Renal cortex interstitium (tissue), 11 donors: Measurements from ENCODE around the gene APC2. TPM values are rescaled to one million over a fixed set of nuclear protein-coding genes. Genes with fewer than 3 reads are reported as not detected.
"Not testable (repeated sequence)": the region's sequence is repeated elsewhere in the genome, so short reads cannot be mapped to it uniquely, and the experiment has no call there.

Experiments
- DNase-seq, 11 donors: peaks; one replicate each; pipeline ENCODE4 v3.0.0-alpha.2; 2013; ENCODE audit warnings: low read depth in 9 of 11, low spot score in 4 of 11; ENCODE audit errors: extremely low read depth in 1 of 11
- polyA plus RNA-seq, 3 donors: library from polyadenylated mRNA; unstranded; fragments of 120-200 nt; gene quantifications; one replicate each; pipeline ENCODE4 v1.2.1, GENCODE V29; 2013; ENCODE audit not compliant: insufficient read length in 3 of 3

APC2 gene
- polyA plus RNA-seq, 3 donors: 1.2 to 1.9 (median 1.5) TPM

DNA sequence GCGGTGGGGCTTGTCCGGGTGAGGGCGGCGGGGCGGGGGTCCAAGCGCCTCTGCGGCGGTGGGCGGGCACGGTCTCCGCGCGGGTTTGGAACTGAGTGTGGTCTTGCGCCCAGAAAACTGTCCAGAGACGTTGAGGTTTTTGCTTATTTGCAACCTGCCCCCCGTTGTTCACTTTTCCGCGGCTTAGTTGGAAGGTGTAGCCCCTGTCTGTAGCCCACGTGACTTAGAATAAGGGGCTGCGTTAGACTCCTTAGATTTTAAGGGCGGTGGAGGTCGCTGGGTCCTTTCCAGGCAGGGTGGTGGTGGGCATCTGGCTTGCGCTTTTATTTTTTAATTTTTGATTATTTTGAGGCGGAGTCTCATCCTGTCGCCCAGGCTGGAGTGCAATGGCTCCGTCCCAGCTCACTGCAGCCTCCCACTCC is 11.0 kb upstream of the APC2 start:
- DNase-seq: no peak

DNA sequence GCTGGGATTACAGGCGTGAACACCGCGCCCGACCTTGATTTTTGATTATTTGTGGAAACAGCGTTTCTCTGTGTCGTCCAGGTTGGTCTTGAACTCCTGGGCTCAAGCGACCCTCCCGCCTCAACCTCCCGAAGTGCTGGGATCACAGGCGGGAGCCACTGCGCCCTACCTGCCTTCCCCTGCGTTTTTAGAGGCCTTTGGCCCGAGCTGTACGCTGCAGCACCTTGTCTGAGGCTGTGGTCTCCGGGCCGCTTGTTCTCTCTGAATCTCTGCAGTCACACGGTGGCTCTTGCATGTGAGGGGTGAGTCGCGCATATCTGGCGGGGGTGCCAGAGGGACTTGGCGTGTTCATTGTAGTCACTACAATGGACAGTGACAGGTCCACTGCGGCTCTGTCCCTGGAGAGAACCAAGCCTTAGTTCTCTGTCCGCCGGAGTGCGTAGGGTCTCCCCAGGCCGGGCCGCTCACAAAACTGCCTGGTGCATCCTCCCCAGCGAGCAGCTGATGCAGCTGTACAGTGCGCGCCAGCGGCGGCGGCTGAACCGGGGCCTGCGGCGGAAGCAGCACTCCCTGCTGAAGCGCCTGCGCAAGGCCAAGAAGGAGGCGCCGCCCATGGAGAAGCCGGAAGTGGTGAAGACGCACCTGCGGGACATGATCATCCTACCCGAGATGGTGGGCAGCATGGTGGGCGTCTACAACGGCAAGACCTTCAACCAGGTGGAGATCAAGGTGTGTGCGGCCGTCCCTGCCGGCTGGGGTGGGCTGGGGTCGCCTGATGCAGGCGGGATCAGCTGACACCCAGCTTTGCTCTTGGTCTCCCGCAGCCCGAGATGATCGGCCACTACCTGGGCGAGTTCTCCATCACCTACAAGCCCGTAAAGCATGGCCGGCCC is 10.2 kb upstream of the APC2 start:
- not testable (repeated sequence) for DNase-seq

DNA sequence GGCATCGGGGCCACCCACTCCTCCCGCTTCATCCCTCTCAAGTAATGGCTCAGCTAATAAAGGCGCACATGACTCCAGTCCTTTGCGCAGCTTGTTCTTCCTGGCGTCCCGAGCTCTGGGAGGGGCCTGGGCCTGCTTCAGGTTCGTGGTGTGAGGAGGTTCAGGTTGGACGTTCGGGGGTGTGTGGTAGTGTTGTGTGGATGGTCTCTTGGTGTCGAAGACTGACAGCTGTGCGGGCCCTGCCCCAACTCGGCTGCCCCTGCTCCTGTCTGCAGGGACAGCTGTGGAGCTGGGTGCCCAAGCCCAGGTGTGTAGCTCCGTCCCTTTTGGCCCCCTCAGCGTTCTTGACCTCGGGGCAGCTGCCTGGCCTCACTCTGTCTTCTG is 9.5 kb upstream of the APC2 start:
- DNase-seq: no peak

DNA sequence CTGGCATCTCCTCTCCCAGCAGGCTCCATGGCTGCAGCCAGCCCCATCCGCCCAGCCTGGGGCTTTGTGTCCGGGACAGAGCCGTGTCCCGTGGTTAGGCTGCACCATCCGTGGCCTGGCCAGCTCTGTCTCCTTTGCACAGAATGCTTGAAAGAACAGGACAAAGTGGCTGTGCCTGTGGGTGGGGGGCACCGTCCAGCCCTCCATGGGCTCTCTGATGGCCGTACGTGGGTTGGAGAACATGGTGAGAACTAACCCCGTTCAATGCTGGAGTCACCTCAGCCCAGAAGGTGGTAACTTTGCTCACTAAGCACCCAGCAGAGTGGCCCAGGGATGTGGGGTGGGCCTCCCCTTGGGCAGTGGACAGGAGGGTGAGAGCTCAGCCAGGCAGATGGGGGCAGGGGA is 8.9 kb upstream of the APC2 start:
- no peak for DNase-seq

DNA sequence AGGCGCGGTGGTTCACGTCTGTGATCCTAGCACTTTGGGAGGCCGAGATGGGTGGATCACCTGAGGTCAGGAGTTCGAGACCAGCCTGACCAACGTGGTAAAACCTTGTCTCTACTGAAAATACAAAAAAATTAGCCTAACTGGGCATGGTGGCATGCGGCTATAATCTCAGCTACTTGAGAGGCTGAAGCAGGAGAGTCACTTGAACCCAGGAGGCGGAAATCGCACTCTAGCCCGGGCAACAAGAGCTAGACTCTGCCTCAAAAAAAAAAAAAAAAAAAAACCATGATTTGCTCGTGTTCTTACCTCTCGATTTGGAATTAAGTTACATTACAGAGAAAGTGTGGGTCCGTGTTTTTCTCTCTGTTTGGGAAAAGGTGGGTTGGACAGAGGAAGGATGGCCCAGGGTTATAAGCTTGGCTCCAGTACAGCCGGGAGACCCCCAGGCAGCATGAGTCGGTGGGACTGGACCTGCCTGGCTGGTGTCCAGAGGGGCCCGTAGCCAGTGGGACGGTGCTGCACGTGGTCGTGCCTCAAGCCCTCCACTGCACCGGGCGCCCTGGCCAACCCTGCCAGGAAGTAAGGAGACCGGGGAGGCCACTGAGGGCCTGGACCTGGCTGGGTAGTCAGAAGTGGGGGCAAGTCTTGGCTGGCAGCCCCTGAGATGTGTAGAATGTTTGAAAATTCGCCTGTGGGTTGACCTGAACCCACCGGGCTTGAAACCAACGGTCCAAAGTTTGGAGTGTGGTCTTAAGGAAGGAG is 8.1 kb upstream of the APC2 start:
- DNase-seq: no peak

DNA sequence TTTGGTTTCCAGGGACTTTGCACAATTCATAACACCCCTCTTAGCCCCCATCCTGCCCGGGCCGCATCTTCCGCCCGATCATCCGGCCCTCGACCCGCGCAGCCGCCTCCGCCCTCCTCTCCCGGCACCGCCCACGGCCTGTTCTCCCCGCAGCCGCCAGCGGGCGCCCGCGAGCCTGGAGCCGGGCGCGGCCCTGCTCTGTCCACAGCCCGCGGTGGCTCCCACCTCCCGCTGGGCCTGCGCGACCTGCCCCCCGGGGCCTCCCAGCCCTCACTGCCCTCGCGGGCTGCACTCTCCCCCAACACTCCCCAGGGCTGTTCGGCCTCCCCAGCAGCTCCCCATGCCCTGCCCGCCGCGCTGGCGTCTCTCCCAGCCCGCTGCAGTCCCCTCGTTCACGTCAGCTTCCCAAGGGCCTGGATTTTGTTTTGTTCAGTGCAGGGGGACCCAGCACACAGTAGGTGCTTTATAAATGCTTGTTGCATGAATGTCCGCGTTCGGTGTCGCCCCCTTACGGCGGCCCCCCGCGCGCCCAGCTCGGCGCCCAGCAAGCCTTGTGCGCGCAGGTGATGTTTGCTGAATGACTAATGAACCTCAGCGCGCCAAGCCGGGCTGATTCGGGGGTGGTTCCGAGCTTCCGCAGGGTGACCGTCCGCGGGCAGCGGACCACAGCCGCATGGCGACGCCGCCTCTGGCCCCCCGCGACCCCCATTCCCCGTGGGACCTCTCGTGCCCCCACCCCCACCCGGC is 4.6 kb upstream of the APC2 start:
- peak in 1 of 11 donors; percentile 49 for DNase-seq

DNA sequence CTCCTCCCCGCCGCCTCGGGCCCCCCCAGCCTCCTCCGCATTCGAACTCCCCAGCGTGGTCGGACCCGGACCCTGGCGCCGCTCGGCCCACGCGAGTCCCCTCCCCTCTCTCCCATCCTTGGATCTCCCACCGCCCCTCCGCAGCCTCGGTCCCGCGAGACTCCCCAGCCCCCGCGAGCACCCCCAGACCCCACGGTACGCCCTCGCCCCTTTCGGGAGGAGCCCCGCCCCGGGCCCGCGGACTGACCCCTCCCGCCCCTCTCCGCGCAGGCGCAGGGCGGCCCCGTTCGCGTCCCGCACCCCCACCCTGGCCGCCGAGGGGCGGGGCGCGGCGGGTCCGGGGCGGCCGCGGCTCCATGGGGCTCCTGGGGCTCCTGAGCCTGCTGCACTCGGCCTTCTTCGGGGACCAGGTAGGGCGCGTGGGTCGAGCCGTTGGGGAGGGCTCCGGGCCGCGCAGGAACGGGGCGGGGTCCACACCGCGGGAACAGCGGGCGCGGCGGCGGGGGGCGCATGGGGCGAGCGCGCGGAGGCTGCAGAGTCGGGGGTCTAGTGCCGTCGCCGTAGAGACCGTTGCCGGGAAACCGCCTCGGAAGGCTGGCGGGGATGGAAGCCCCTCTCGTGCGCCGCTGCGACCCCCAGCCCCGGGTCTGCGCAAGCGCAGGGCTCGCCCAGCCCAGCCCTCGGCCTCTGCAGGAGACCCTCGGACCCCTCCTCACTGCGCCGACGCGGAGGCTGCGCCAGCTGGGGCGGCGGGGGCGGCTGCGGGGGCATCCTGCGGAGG is 3.8 kb upstream of the APC2 start:
- DNase-seq: no peak

DNA sequence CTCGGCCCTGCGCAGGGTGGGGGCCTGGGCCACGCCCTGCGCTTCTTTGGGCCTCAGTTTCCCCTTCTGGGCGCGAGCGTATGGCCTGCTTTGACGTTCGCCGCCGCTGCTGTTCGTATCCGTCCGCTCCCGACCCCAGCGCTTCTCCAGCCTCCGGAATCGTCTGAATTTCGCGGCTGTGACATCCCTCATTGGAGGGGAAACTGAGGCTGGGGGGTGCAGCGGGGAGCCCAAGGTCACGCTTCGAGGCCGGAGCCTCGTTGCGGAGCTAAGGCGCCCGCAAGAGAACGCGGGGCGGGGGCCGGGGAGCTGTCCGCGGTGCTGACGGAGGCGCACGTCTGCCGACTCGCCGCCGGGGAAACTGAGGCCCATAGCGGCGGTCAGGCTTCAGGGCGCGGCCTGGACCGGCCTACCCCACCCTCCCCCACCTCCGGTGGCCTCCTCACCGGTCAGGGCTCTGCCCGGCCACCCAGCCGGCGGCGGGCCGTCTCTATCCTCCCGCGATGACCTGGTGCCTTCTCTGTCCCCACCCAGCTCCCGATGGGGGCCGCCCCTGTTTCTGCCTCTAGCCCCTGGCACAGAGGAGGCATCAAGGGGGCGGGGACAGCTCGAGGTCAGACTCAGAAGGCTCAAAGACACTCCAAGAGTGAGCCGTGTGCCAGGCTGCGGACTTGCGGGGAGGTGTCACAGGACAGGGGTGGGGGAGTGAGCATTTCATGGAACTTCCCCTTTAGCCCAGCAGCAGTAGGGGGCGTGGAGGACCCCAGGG is 3.0 kb upstream of the APC2 start:
- no peak for DNase-seq

DNA sequence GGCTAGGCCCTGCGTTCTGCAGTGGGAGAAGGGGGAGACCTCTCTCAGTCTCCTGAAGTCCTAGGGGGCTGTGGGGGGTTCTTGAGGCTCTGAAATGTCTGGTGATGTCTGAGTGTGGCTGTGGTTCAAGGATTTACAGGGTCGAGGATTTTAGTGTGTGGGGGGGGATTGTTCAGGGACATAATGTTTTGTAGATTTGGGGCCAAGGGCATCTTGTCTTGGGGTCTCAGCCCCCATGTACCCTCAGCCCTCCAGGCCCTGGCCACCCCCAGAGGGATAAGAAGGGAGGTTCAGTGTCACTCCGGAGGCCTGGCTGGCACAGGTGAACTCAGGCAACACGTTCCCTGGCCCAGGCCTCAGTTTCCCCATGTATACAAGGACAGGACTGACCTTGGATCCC is 2.4 kb upstream of the APC2 start:
- DNase-seq: no peak

DNA sequence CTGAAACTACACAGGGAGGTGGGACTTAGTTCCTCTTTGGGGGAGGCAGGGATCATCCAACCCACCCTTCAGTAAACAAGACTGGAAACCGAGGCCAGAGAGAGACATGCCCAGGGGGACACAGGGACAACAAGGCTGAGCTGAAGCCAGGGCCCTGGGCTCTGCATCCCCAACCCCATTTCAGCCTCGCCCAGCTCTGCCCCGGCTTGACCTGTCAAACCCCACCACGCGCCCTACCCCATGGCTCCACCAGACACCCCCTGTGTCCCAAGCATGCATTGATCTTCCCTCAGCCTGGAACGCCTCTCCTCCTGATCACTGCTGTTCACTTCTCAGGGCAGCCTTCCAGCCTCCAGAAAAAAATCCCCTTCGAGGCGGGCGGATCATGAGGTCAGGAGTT is 2.0 kb upstream of the APC2 start:
- DNase-seq: no peak

DNA sequence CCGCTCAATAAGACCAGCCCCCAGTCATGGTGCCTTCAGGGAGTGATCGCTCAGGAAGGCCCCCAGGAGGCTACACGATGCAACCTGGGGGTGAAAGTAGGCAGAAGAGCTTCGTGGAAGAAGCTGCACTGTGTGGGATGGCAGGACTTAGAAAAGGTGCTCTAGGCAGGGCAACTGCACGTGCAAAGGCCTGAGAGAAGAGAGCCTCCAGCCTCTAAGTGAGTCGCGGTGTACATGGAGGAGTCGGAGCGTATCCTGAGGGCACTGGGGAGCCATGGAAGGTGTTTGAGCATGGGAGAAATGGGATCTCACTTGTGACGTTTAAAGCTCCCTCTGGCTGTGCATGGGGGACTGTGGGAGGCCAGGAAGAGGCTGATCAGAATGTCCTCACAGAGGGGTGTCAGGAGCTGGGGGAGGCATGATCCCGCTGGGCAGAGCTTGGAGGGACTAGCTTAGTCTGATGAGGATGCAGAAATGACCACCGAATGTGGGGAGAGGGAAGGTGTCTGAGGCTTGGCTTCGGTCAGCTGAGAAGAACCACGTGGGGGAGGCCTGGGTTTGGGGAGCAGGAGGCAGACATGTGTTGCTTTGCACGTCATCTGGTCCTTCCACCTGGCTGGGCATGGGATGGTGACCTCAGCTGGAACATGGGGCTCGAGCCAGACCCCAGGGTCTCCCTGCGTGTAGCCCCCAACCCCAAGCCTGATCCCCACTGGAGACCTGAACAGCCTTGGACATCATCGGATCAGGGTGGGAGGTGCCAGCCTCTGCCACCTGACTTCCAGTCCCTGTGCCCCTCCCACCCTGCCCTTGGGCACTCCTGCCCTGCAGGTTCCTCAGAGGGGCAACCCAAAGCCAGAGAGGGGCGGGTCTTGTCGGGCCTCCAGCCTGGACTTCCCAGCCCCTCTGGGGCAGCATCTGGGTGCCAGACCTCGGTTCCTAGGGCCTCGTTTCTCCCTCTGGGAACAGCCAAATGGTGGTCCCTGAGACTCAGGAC is 1.1 kb downstream of the APC2 start:
- DNase-seq: no peak

DNA sequence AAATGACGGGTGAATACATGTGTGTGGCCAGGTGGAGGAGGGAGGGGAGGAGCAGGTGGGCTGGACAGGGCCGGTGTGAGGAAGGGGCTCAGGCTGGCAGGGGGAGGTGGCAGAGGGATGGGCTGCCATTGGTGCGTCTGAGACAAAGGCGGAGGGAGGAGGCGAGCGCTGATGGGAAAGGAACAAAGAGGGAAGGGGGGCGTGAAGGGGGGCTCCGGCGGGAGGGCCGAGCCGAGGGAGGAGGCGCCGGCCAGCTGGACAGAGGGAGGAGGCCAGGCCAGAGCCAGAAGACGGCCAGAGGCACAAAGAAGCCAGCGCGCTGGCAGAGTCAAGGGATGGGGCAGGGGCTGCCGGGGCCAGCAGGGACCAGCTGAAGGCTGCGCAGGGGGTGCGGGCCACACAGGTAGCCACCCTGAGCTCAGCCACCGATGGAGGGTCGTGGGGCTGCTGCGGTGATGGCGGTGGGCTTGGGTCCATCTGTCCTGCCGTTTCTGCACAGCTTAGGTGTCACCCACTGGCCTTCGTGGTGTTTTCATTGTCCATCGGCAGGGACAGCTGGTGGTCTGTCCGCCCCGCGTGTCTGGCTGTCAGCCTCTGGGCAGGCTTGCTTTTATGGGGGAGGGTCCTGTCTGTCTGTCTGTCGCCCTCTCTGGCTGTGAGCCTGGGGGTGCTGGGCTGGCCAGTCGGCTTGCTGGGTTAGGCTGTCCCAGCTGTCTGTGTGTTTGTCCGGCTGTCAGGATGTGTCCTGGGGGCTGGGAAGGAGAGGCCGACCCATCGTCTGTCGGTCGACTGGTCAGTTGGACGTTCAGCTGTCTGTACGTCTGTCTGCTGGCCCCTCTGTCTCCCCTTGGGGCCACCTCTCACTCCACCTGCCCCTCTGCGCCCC is 2.2 kb downstream of the APC2 start:
- DNase-seq: no peak

DNA sequence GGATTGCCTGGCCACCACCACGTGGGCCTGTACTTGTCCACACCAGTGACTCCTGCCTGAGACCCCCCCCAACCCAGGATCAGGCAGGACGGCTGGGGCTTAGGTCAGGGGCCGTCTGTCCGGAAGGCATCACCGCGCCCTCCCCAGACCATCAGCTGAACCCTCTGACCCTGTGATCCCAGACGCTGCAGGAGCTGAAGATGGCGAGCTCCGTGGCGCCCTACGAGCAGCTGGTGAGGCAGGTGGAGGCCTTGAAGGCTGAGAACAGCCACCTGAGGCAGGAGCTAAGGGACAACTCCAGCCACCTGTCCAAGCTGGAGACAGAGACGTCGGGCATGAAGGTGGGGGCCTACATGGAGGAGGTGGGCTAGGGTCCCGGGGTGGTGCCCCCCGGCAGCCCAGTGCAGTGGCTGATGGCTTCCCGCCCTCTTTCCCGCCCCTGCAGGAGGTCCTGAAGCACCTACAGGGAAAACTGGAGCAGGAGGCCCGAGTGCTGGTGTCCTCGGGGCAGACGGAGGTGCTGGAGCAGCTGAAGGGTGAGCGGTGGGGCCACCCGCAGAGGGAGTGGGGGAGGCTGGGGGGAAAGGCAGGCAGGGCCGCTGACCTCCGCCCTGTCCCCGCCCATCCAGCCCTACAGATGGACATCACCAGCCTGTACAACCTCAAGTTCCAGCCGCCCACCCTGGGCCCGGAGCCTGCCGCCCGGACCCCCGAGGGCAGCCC is 3.0 kb downstream of the APC2 start:
- no peak for DNase-seq

DNA sequence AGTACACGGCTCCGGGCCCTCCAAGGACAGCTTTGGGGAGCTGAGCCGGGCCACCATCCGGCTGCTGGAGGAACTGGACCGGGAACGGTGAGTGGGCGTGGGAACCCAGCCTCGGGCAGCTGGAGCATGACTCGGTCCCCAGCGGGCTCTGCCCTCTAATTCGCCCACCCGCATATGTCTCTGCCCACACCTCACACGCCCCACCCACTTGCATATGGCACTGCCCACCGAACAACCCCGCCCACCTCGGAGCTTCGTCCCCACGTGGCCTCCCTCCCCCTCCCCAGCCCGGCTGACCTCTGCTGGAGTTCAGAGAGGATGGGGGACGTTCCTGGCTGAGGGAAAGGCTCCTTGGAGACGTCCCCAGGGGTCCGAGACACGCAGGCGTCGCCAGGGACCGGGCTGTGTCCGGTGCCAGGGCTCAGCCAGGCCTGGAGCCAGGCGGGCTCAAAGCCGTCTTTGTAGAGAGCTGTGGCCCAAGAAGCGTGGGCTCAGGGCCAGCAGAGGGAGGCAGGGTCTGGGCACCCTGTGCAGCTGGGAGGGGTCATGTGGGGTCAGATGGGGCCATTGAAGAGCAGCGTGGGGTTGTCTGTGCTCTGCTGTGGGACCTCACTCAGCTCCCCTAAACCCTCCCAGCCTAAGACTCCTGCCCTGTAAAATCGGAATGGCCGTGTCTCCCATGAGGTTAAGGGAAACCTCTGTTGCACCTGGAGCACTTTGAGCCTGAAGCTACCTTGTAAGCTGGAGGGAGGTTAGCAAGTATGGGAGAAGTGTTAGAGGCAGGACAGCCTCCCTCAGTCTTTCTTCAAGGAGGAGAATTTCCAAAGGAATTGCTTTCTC is 3.8 kb downstream of the APC2 start:
- DNase-seq: no peak

DNA sequence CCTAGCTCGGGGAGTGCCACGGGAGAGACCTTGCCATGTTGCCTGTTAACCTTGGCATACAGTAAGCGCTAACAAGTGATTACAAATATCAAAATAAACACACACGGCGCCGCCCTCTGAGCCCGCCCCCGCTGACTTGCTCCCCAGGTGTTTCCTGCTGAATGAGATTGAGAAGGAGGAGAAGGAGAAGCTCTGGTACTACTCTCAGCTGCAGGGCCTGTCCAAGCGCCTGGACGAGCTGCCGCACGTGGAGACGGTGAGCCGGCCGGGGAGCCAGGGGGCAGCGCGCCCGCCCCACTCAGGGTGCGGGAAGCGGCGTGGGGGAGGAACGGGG is 5.0 kb downstream of the APC2 start:
- DNase-seq: no peak
